ENCODE data around the gene SCN1B. TPM values are rescaled to one million over a fixed set of nuclear protein-coding genes. Genes with fewer than 3 reads are reported as not detected.

SCN1B gene
- total RNA-seq, 1 donor from 2014 or later = 8.6 TPM

GRCh38 chr19:35039881-35040825 is 9.9 kb downstream of the SCN1B start:
- no peak for TF ChIP-seq CTCF (IDR thresholded peaks at IDR 0.05)
- TF ChIP-seq POLR2AphosphoS5 (IDR thresholded peaks at IDR 0.05; ENCODE audit: insufficient read depth in 1 of 2, low read depth in 1 of 2) = no peak
- no peak for TF ChIP-seq POLR2A (IDR thresholded peaks at IDR 0.05)
- no peak for DNase-seq (ENCODE audit: extremely low spot score in 2 of 2)
- Histone ChIP-seq H3K4me1 (peaks cover 32% of the 10 kb centered on the region), H3K36me3 (no peaks in the 10 kb centered on the region), H3K27ac (peak overlapping the region; percentile 68), H3K27me3 (no peaks in the 10 kb centered on the region), H3K9me3 (no peaks in the 10 kb centered on the region), H3K4me3 (peak overlapping the region; percentile 15 to 32)
- intact Hi-C loops (cut with DNase I) = no loop called here

- Histone ChIP-seq H3K4me1 (peaks cover 32% of the 10 kb centered on the region), H3K27ac (peak overlapping the region; percentile 68), H3K9me3 (no peaks in the 10 kb centered on the region), H3K36me3 (no peaks in the 10 kb centered on the region), H3K27me3 (no peaks in the 10 kb centered on the region), H3K4me3 (peak overlapping the region; percentile 15 to 32)
- intact Hi-C loops (cut with DNase I) = no loop called here
- TF ChIP-seq POLR2A (IDR thresholded peaks at IDR 0.05) (no peak), CTCF (IDR thresholded peaks at IDR 0.05) (no peak), POLR2AphosphoS5 (IDR thresholded peaks at IDR 0.05; ENCODE audit: insufficient read depth in 1 of 2, low read depth in 1 of 2) (peak; percentile 66 to 71)
- no peak for DNase-seq (ENCODE audit: extremely low spot score in 2 of 2)
These were observed 10.7 kb downstream of the SCN1B start for GRCh38 chr19:35040826-35041547.

DNA sequence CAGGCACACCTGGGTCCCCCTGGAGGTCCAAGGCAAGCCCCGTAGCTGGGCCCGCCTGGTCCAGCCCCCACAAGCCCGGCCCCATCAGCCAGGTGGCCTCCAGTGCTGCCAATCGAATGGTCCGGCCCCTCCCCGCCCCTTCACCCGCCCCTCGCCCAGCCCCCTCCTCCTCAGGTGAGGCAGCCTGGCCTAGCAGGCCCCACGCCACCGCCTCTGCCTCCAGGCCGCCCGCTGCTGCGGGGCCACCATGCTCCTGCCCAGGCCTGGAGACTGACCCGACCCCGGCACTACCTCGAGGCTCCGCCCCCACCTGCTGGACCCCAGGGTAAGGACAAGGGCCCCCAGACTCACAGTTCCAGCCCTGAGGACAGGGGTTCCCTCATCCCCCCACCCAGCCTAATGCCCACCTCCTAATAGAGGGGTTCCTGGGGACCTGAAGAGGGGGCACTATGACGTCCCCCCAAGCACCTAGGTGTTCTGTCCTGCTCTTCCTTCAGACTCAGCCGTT is 11.3 kb downstream of the SCN1B start, which contains the start of gene HPN:
Gene HPN, plus strand, starts transcription at position 174 of the 508 bp plus-strand sequence. CDS start 786 bp downstream, outside the sequence.
- no peaks in the 10 kb centered on the region for H3K36me3 ChIP-seq
- intact Hi-C loops (cut with DNase I) = no loop called here
- no peaks in the 10 kb centered on the region for H3K9me3 ChIP-seq
- DNase-seq (ENCODE audit: extremely low spot score in 2 of 2) = no peak
- H3K4me1 ChIP-seq = peaks cover 32% of the 10 kb centered on the region
- peak within 1 kb of the TSS; percentile 68 for H3K27ac ChIP-seq
- H3K27me3 ChIP-seq = no peaks in the 10 kb centered on the region
- peak within 1 kb of the TSS; percentile 15 to 32 for H3K4me3 ChIP-seq
- no peak for TF ChIP-seq CTCF (IDR thresholded peaks at IDR 0.05)
- no peak for TF ChIP-seq POLR2AphosphoS5 (IDR thresholded peaks at IDR 0.05; ENCODE audit: insufficient read depth in 1 of 2, low read depth in 1 of 2)
- no peak for TF ChIP-seq POLR2A (IDR thresholded peaks at IDR 0.05)

GRCh38 chr19:35042056-35042730 is 11.9 kb downstream of the SCN1B start:
- Histone ChIP-seq H3K36me3 (no peaks in the 10 kb centered on the region), H3K4me1 (peaks cover 32% of the 10 kb centered on the region), H3K9me3 (no peaks in the 10 kb centered on the region), H3K4me3 (no peak overlapping the region), H3K27ac (no peak overlapping the region), H3K27me3 (no peaks in the 10 kb centered on the region)
- intact Hi-C loops (cut with DNase I) = no loop called here
- TF ChIP-seq CTCF (IDR thresholded peaks at IDR 0.05) (no peak), POLR2A (IDR thresholded peaks at IDR 0.05) (no peak), POLR2AphosphoS5 (IDR thresholded peaks at IDR 0.05; ENCODE audit: insufficient read depth in 1 of 2, low read depth in 1 of 2) (no peak)
- DNase-seq (ENCODE audit: extremely low spot score in 2 of 2) = no peak
